ENCODE measurements around the gene LRRC71.

The LRRC71 gene

DNA sequence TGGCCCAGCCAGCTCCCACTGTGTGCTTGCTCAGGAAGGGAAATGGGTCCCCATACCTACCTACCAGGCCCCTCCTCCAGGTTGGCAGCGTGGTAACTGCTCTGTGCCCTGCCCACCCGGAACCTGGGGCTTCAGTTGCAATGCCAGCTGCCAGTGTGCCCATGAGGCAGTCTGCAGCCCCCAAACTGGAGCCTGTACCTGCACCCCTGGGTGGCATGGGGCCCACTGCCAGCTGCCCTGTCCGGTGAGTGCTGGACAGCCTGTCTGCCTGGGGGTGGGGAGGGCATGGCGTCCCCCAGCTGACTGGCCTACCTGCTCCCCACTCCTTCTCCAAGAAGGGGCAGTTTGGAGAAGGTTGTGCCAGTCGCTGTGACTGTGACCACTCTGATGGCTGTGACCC, 10.8 kb upstream of the LRRC71 start:
- no peak overlapping the region for H3K4me3 ChIP-seq (ENCODE audit: control insufficient read depth, low read depth, low read length)
- no peak for DNase-seq (ENCODE audit: low read depth)
- TF ChIP-seq, protein P1, sequence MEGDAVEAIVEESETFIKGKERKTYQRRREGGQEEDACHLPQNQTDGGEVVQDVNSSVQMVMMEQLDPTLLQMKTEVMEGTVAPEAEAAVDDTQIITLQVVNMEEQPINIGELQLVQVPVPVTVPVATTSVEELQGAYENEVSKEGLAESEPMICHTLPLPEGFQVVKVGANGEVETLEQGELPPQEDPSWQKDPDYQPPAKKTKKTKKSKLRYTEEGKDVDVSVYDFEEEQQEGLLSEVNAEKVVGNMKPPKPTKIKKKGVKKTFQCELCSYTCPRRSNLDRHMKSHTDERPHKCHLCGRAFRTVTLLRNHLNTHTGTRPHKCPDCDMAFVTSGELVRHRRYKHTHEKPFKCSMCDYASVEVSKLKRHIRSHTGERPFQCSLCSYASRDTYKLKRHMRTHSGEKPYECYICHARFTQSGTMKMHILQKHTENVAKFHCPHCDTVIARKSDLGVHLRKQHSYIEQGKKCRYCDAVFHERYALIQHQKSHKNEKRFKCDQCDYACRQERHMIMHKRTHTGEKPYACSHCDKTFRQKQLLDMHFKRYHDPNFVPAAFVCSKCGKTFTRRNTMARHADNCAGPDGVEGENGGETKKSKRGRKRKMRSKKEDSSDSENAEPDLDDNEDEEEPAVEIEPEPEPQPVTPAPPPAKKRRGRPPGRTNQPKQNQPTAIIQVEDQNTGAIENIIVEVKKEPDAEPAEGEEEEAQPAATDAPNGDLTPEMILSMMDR (conservative IDR thresholded peaks at IDR 0.05; ENCODE audit: control insufficient read depth, insufficient read depth, low read depth, low read length), result no peak

DNA sequence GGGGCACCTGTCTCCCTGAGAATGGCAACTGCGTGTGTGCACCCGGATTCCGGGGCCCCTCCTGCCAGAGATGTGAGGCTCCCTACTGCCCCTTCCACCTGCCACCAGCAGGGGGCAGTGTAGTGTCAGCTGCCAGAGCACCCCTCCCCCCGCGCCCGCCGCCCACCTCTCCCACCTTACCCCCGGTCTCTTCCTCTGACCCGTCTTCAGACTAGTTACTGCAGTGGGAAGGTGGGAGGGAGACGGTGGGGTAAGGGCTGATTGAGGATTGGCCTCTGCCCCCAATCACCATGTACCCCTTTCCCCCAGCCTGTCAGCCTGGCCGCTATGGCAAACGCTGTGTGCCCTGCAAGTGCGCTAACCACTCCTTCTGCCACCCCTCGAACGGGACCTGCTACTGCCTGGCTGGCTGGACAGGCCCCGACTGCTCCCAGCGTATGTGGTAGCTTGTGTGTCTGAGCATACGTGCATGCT, 10.1 kb upstream of the LRRC71 start:
- TF ChIP-seq, protein P1 (conservative IDR thresholded peaks at IDR 0.05; ENCODE audit: control insufficient read depth, insufficient read depth, low read depth, low read length), result peak; percentile 60
- no peak for DNase-seq (ENCODE audit: low read depth)
- no peak overlapping the region for H3K4me3 ChIP-seq (ENCODE audit: control insufficient read depth, low read depth, low read length)

DNA sequence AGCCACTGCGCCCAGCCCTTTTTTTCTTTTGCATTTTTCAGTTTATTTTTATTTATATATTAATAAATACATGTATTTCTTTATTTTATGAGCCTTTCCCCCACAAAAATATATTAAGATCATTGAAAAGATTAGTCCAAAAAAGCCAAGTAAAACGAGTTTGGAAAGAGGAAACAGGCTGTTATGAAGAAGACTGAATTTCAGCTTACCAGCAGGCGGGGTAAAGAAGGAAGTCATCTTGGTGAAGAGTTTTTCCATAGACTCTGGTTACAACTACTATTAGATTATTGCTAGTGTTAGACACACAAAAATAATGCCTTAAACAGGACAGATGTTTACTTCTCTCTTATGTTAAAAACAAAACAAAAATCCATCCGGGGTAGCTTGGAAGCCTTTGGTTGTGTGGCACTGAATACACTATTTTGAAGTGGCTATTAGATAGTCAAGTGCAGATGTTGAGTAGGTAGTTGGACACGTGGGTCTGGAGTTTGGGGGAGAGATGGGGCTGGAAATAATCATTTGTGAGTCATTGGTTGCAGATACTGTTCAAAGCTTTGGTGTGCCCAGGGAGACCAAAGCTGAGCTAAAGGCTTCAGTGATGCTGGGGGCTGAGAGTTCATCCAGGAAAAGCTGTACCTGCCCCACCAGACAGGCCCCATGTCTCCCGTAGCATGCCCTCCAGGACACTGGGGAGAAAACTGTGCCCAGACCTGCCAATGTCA, 8.7 kb upstream of the LRRC71 start:
- no peak overlapping the region for H3K4me3 ChIP-seq (ENCODE audit: control insufficient read depth, low read depth, low read length)
- DNase-seq (ENCODE audit: low read depth), result peak; percentile 68
- TF ChIP-seq, protein P1 (conservative IDR thresholded peaks at IDR 0.05; ENCODE audit: control insufficient read depth, insufficient read depth, low read depth, low read length), result no peak

- DNase-seq (ENCODE audit: low read depth), result no peak
- TF ChIP-seq, protein P1 (conservative IDR thresholded peaks at IDR 0.05; ENCODE audit: control insufficient read depth, insufficient read depth, low read depth, low read length), result no peak
- H3K4me3 ChIP-seq (ENCODE audit: control insufficient read depth, low read depth, low read length), result no peak overlapping the region
Measured at GRCh38 chr1:156912310-156912709, 8.1 kb upstream of the LRRC71 start.

DNA sequence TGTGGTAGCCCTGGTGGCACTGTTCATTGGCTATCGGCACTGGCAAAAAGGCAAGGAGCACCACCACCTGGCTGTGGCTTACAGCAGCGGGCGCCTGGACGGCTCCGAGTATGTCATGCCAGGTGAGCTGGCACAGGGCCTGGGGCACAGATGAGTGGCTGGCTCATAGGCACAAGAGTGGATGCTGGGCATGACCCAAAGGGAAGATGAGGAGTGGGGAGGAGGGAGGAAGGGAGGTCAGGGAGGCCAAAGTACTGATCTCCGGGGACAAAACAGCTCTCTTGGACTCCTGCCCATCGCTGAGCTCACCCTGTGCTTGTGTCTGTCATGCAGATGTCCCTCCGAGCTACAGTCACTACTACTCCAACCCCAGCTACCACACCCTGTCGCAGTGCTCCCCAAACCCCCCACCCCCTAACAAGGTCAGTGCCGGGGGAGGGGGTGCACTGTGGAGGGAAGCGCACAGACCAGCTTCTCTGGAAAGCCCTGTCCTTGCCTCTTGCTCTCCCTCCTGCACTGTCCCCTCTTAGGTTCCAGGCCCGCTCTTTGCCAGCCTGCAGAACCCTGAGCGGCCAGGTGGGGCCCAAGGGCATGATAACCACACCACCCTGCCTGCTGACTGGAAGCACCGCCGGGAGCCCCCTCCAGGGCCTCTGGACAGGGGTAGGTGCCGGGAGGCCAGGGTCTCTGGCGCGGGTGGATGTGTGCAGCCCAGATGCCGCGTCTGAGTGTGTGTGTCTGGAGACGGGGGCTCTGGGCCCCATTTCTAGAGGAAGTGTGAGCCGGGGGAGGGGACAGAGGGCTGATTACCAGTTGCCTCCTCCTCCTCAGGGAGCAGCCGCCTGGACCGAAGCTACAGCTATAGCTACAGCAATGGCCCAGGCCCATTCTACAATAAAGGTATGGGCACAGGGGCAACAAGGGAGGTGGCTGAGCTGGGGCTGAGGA, 7.3 kb upstream of the LRRC71 start:
- TF ChIP-seq, protein P1 (conservative IDR thresholded peaks at IDR 0.05; ENCODE audit: control insufficient read depth, insufficient read depth, low read depth, low read length), result no peak
- DNase-seq (ENCODE audit: low read depth), result peak; percentile 49
- no peak overlapping the region for H3K4me3 ChIP-seq (ENCODE audit: control insufficient read depth, low read depth, low read length)

GRCh38 chr1:156913809-156914387, 6.5 kb upstream of the LRRC71 start:
- TF ChIP-seq, protein P1 (conservative IDR thresholded peaks at IDR 0.05; ENCODE audit: control insufficient read depth, insufficient read depth, low read depth, low read length), result no peak
- no peak for DNase-seq (ENCODE audit: low read depth)
- H3K4me3 ChIP-seq (ENCODE audit: control insufficient read depth, low read depth, low read length), result no peak overlapping the region
